HepG2 (cell line): Measurements from ENCODE around the gene TEX101. TPM values are rescaled to one million over a fixed set of nuclear protein-coding genes. Genes with fewer than 3 reads are reported as not detected.
"Not testable (repeated sequence)": the region's sequence is repeated elsewhere in the genome, so short reads cannot be mapped to it uniquely, and the experiment has no call there.

Experiments
- ATAC-seq: fragments of 200-7000 bp; cut with Tn5 transposase; 3 replicates; pipeline ENCODE4 v1.9.1; 2020; ENCODE audit warnings: mild to moderate bottlenecking, moderate library complexity
- BruUV-seq: library from RNA; stranded (reverse); fragments of 400-500 nt; replicated peaks from 2 replicates; lab custom pipeline; 2021; lab: Mats Ljungman, UMichigan
- CTCF ChIA-PET: fragments of 300-600 bp; formaldehyde crosslinking; extraction: SDS; loops from one replicate; lab custom pipeline; 2021; ENCODE audit warnings: low total read pairs, inconsistent platforms, low intra/inter-chr PET ratio; lab: Yijun Ruan, JAX
- POLR2A ChIA-PET: fragments of 350-600 bp; sonication (Branson Sonifier 250); formaldehyde crosslinking; loops from one replicate; lab custom pipeline; 2020; ENCODE audit warnings: antibody characterized with exemption, inconsistent platforms; lab: Yijun Ruan, JAX
- DNase-seq: peaks from one replicate; pipeline ENCODE4 v3.0.0-alpha.2; 2015; ENCODE audit warnings: low spot score
- FAIRE-seq: peaks from 3 replicates; lab custom pipeline; 2011; peaks lifted over from hg19 to GRCh38; lab: Jason Lieb, UNC
- H2AFZ ChIP-seq: one replicate; pipeline ENCODE4 v1.6.1; 2011; ENCODE audit warnings: low read length, inconsistent platforms
- H3K27ac ChIP-seq: fragments of 300-600 bp; 3 replicates; pipeline ENCODE4 v1.8.0; 2011; ENCODE audit warnings: mixed run types, mild to moderate bottlenecking, mixed read lengths, low read length, inconsistent platforms; ENCODE audit not compliant: insufficient read depth; ENCODE audit errors: extremely low read length
- H3K27me3 ChIP-seq, 2 experiments: fragments of 200-600 bp in 1 of 2; 2 replicates in 1 of 2; 3 replicates in 1 of 2; pipeline versions ENCODE4 v1.6.0 to v1.8.0; 2011; ENCODE audit warnings: low read length in 2 of 2, mild to moderate bottlenecking in 2 of 2, moderate library complexity in 2 of 2, inconsistent platforms in 1 of 2; ENCODE audit not compliant: insufficient read depth in 2 of 2, control insufficient read depth in 1 of 2
- H3K36me3 ChIP-seq, 2 experiments: fragments of 200-600 bp in 1 of 2; replicated peaks in 1 of 2; 2 replicates in 1 of 2; 3 replicates in 1 of 2; pipeline versions ENCODE4 v1.5.1 to v1.8.0; 2011; ENCODE audit warnings: low read length in 2 of 2, inconsistent platforms in 1 of 2; ENCODE audit not compliant: insufficient read depth in 2 of 2, control insufficient read depth in 1 of 2
- H3K4me1 ChIP-seq: 2 replicates; pipeline ENCODE4 v1.5.1; 2012; ENCODE audit warnings: low read length, inconsistent platforms; ENCODE audit not compliant: insufficient read depth
- H3K4me2 ChIP-seq: 2 replicates; pipeline ENCODE4 v1.6.0; 2011; ENCODE audit warnings: low read depth, low read length, inconsistent platforms
- H3K4me3 ChIP-seq, 3 experiments: fragments of 200-600 bp in 1 of 3; sonication (generic), shearing (Covaris generic) in 1 of 3; replicated peaks in 1 of 3; 2 replicates each; pipeline ENCODE4 v1.5.1; 2011 to 2016; ENCODE audit warnings: low read length in 3 of 3, inconsistent platforms in 2 of 3, low read depth in 2 of 3, mild to moderate bottlenecking in 2 of 3, control low read depth in 1 of 3, mixed read lengths in 1 of 3; ENCODE audit not compliant: insufficient read depth in 1 of 3
- H3K79me2 ChIP-seq: one replicate; pipeline ENCODE4 v1.6.1; 2011; ENCODE audit warnings: low read length, inconsistent platforms; ENCODE audit not compliant: insufficient read depth
- H3K9ac ChIP-seq: 2 replicates; pipeline ENCODE4 v1.6.0; 2011; ENCODE audit warnings: mild to moderate bottlenecking, low read depth, low read length, inconsistent platforms; ENCODE audit not compliant: insufficient read depth
- H3K9me3 ChIP-seq: 2 replicates; pipeline ENCODE4 v1.5.1; 2012; ENCODE audit warnings: mild to moderate bottlenecking, low read length
- H4K20me1 ChIP-seq: 2 replicates; pipeline ENCODE4 v1.6.0; 2011; ENCODE audit warnings: inconsistent platforms, mild to moderate bottlenecking, low read length, moderate library complexity; ENCODE audit not compliant: insufficient read depth
- AGO2 ChIP-seq: fragments of 200-400 bp; formaldehyde crosslinking; optimal IDR thresholded peaks from 2 replicates; pipeline ENCODE3; 2017; ENCODE audit warnings: mild to moderate bottlenecking, low read depth, low read length, moderate library complexity
- ARNT2 ChIP-seq: sonication (generic); formaldehyde crosslinking; IDR thresholded peaks from 2 replicates; pipeline ENCODE4 v1.8.0; 2022; ENCODE audit warnings: mild to moderate bottlenecking, low read depth, missing genetic modification reagents, moderate library complexity
- CEBPB ChIP-seq: IDR thresholded peaks from 2 replicates; pipeline ENCODE4 v1.6.1; 2011; ENCODE audit warnings: low read depth, low read length, improper control_type of control experiment, borderline replicate concordance
- MED13 ChIP-seq: sonication (generic); formaldehyde crosslinking; IDR thresholded peaks from 2 replicates; pipeline ENCODE4 v1.5.0; 2020; ENCODE audit warnings: missing genetic modification reagents
- MLLT10 ChIP-seq: sonication (generic); formaldehyde crosslinking; IDR thresholded peaks from 2 replicates; pipeline ENCODE4 v1.4.0; 2020; ENCODE audit warnings: missing genetic modification reagents
- PRMT3 ChIP-seq: sonication (generic); formaldehyde crosslinking; IDR thresholded peaks from 2 replicates; pipeline ENCODE4 v1.8.1; 2022; ENCODE audit warnings: low read depth, mild to moderate bottlenecking, moderate library complexity, missing genetic modification reagents, borderline replicate concordance
- SPEN ChIP-seq: sonication (generic); formaldehyde crosslinking; IDR thresholded peaks from 2 replicates; pipeline ENCODE4 v1.5.1; 2020; ENCODE audit warnings: low read depth, mild to moderate bottlenecking, missing genetic modification reagents
- TOPORS ChIP-seq: sonication (generic); formaldehyde crosslinking; IDR thresholded peaks from 2 replicates; pipeline ENCODE4 v1.8.0; 2023; ENCODE audit warnings: mild to moderate bottlenecking, missing genetic modification reagents
- ZBTB20 ChIP-seq: sonication (generic); formaldehyde crosslinking; IDR thresholded peaks from 2 replicates; pipeline ENCODE4 v1.8.1; 2023; ENCODE audit warnings: missing genetic modification reagents, low read depth, mild to moderate bottlenecking, borderline replicate concordance
- ZC3H13 ChIP-seq: sonication (generic); formaldehyde crosslinking; IDR thresholded peaks from 2 replicates; pipeline ENCODE4 v1.8.1; 2023; ENCODE audit warnings: mild to moderate bottlenecking, missing genetic modification reagents, moderate library complexity
- ZFYVE20 ChIP-seq: sonication (generic); formaldehyde crosslinking; IDR thresholded peaks from 2 replicates; pipeline ENCODE4 v1.8.0; 2023; ENCODE audit warnings: low read depth, mild to moderate bottlenecking, moderate library complexity, missing genetic modification reagents, borderline replicate concordance
- ZNF253 ChIP-seq: sonication (generic); formaldehyde crosslinking; IDR thresholded peaks from 2 replicates; pipeline ENCODE4 v1.8.0; 2022; ENCODE audit warnings: mild to moderate bottlenecking, missing genetic modification reagents, borderline replicate concordance
- ZNF263 ChIP-seq: sonication (generic); formaldehyde crosslinking; IDR thresholded peaks from 2 replicates; pipeline ENCODE4 v1.4.0; 2020; ENCODE audit warnings: missing genetic modification reagents
- ZNF317 ChIP-seq: sonication (generic); formaldehyde crosslinking; IDR thresholded peaks from 2 replicates; pipeline ENCODE4 v1.5.0; 2020; ENCODE audit warnings: mild to moderate bottlenecking, missing genetic modification reagents
- ZNF577 ChIP-seq: sonication (generic); formaldehyde crosslinking; IDR thresholded peaks from 2 replicates; pipeline ENCODE4 v1.4.0; 2020; ENCODE audit warnings: mild to moderate bottlenecking, low read depth, missing genetic modification reagents, borderline replicate concordance
- ZNF678 ChIP-seq: sonication (generic); formaldehyde crosslinking; IDR thresholded peaks from 2 replicates; pipeline ENCODE4 v1.4.0; 2020; ENCODE audit warnings: mild to moderate bottlenecking, missing genetic modification reagents
- ZNF724P ChIP-seq: sonication (generic); formaldehyde crosslinking; IDR thresholded peaks from 2 replicates; pipeline ENCODE4 v1.8.0; 2022; ENCODE audit warnings: missing genetic modification reagents, borderline replicate concordance
- ZNF839 ChIP-seq: sonication (generic); formaldehyde crosslinking; IDR thresholded peaks from 2 replicates; pipeline ENCODE4 v1.4.0; 2020; ENCODE audit warnings: missing genetic modification reagents, mild to moderate bottlenecking, borderline replicate concordance
- WGBS: methylation state at CpG from one replicate; pipeline ENCODE4 v1.1.6; 2017; ENCODE audit warnings: low lambda C conversion rate; 5-methylcytosine and 5-hydroxymethylcytosine counted together
- in situ Hi-C: cut with HindIII; loops from 2 replicates; pipeline ENCODE4 v1.10.0; 2017; ENCODE audit warnings: low pct_unique_long_range_greater_than_20kb; ENCODE audit not compliant: extremely low pct_ligation_motif_present
- intact Hi-C: fragments of 100-400 bp; cut with micrococcal nuclease; formaldehyde crosslinking; loops from one replicate; pipeline ENCODE4 v1.10.0; 2022; ENCODE audit not compliant: unreplicated experiment
- polyA plus RNA-seq, 8 experiments: library from polyadenylated mRNA; depleted of rRNA in 3 of 8; stranded (reverse) in 7 of 8; unstranded in 1 of 8; fragments of >200 nt; fragmentation: Illumina TruSeq in 4 of 8; extraction: Trizol in 4 of 8; gene quantifications; 2 replicates each; pipeline versions ENCODE4 v1.2.1 to v1.2.3, GENCODE V29; 2011 to 2016; ENCODE audit warnings: low read depth in 4 of 8, missing spikeins in 1 of 8, mixed read lengths in 1 of 8; ENCODE audit not compliant: insufficient read depth in 1 of 8
- total RNA-seq, 5 experiments: library from RNA; depleted of rRNA; stranded (reverse); fragments of >200 nt; fragmentation: Illumina TruSeq; extraction: Trizol; gene quantifications; 2 replicates each; pipeline ENCODE4 v1.2.3, GENCODE V29; 2016; ENCODE audit warnings: low read depth in 1 of 5
- TF ChIP-seq, protein P1 (sequence below): sonication (generic); formaldehyde crosslinking; IDR thresholded peaks from 2 replicates; pipeline ENCODE4 v1.5.0; 2020; ENCODE audit warnings: missing genetic modification reagents, mild to moderate bottlenecking, borderline replicate concordance

Gene TEX101
- total and polyA plus RNA-seq, 2 of the 13 experiments (the other 11 are each of a cell fraction or from before 2014, with no cell fraction given) = not detected

DNA sequence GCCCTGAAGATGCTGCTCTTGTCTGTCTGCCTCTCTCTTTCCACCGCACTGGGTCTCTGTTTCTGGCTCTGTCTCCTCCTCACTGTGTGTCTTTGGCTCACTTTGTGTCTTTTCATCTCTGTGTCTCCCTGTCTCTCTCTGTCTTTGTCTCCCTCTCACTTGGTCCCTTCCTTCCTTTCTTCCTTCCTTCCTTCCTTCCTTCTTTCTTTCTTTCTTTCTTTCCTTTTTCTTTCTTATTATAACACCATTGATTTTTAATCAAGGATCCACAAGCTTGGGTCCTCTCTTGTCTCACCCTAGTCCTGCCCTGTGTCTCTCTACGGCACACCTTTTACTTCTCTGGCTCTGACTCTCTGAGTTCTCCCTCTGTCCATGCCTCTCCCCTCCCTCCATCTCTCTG is 46.9 kb upstream of the TEX101 start:
- no TSS peak for BruUV-seq
- TF ChIP-seq ZNF839 (no peak), MLLT10 (no peak), ZNF724P (no peak), PRMT3 (CRISPR knock-in tag) (no peak), AGO2 (no peak), ZFYVE20 (CRISPR knock-in tag) (no peak), ARNT2 (CRISPR knock-in tag) (no peak), ZNF263 (CRISPR knock-in tag) (no peak), ZNF317 (CRISPR knock-in tag) (no peak), MED13 (no peak), ZNF253 (CRISPR knock-in tag) (no peak), SPEN (CRISPR knock-in tag) (no peak), ZNF577 (CRISPR knock-in tag) (no peak), CEBPB (no peak), ZC3H13 (CRISPR knock-in tag) (no peak), ZBTB20 (CRISPR knock-in tag) (no peak), ZNF678 (CRISPR knock-in tag) (no peak), TOPORS (CRISPR knock-in tag) (no peak)
- TF ChIP-seq, protein P1, sequence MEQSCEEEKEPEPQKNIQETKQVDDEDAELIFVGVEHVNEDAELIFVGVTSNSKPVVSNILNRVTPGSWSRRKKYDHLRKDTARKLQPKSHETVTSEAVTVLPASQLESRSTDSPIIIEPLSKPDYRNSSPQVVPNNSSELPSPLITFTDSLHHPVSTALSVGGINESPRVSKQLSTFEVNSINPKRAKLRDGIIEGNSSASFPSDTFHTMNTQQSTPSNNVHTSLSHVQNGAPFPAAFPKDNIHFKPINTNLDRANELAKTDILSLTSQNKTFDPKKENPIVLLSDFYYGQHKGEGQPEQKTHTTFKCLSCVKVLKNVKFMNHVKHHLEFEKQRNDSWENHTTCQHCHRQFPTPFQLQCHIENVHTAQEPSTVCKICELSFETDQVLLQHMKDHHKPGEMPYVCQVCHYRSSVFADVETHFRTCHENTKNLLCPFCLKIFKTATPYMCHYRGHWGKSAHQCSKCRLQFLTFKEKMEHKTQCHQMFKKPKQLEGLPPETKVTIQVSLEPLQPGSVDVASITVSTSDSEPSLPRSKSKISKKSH (CRISPR knock-in tag) = no peak
- H2AFZ ChIP-seq = no peak overlapping the region
- in situ Hi-C loops (no loop called here), intact Hi-C loops (no loop called here)
- H3K4me3 ChIP-seq = no peak overlapping the region
- H3K4me1 ChIP-seq = no peaks in the 10 kb centered on the region
- no peaks in the 10 kb centered on the region for H4K20me1 ChIP-seq
- CTCF ChIA-PET = no interaction called here
- FAIRE-seq (no peak), ATAC-seq (no peak), DNase-seq (no peak)
- WGBS = 0% methylated on average over 2 of the region's 2 CpGs
- H3K4me2 ChIP-seq = no peak overlapping the region
- no peaks in the 10 kb centered on the region for H3K36me3 ChIP-seq
- no peak overlapping the region for H3K27ac ChIP-seq
- no peaks in the 10 kb centered on the region for H3K79me2 ChIP-seq
- H3K9me3 ChIP-seq = no peaks in the 10 kb centered on the region
- H3K27me3 ChIP-seq = peaks cover 0 to 13% of the 10 kb centered on the region in 2 experiments; a peak in 1 of 5 replicates
- POLR2A ChIA-PET = no interaction called here
- H3K9ac ChIP-seq = no peak overlapping the region

DNA sequence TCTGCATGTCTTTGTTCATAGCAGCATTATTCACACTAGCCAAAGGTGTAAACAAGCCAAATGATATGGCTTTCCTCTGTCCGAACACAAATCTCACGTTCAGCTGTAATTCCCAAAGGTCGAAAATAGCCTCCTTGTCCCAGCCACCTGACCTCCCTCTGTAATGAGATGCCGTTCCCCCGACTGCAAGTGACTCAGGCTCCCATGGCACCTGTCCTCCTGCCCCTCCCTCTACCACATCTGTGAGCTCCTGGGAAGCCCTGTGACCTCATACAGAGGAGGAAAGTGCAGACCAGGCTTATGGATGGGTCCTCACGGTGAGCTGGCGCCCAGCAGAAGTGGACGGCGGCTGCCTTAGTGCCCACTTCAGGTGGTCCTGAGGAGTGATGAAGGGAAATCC is 45.8 kb upstream of the TEX101 start:
- DNase-seq, CTCF ChIA-PET: not testable (repeated sequence)

More for the DNA sequence above, 45.8 kb upstream of the TEX101 start:
- in situ Hi-C loops, H3K9me3 ChIP-seq, H3K4me1 ChIP-seq, H2AFZ ChIP-seq, H3K4me2 ChIP-seq, H3K27ac ChIP-seq, H3K4me3 ChIP-seq, H3K9ac ChIP-seq, ATAC-seq, POLR2A ChIA-PET, BruUV-seq, intact Hi-C loops, H3K79me2 ChIP-seq, H4K20me1 ChIP-seq, H3K36me3 ChIP-seq, FAIRE-seq: not testable (repeated sequence)
- H3K27me3 ChIP-seq = peaks cover 0 to 13% of the 10 kb centered on the region in 2 experiments; a peak in 1 of 5 replicates
- WGBS = 34% methylated on average over 2 of the region's 9 CpGs
